GM12892 (cell line): ENCODE data around the gene GALNT18.

Experiments
- POLR2A ChIP-seq: IDR thresholded peaks from 2 replicates; pipeline ENCODE4 v1.6.1; 2011; ENCODE audit warnings: low read depth, low read length, control low read depth
- POLR2AphosphoS5 ChIP-seq: IDR thresholded peaks from 2 replicates; pipeline ENCODE4 v1.6.1; 2011; ENCODE audit warnings: low read depth, low read length, control low read depth
- TAF1 ChIP-seq: IDR thresholded peaks from 2 replicates; pipeline ENCODE4 v1.6.1; 2011; ENCODE audit warnings: low read depth, mild to moderate bottlenecking, control low read depth, low read length, borderline replicate concordance

DNA sequence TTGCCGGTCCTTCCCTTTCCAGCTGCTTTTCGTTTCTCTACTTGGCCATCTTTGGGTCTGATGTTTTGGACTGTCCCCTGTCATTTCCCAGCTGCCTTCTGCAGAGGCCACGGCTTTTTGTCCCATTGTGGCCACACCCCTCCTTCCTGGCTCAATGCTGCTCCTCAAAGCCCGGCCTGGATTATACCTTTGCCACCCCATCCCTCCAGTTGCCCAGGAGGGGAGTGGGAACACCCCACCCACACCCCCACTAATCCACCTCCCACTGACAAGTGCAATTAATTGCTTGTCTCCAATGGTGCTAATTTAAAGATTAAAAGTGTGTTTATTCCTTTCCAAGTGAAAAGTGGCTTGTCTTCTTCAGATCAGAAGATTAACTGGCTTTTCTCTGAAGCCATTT, 234.6 kb downstream of the GALNT18 start:
- TF ChIP-seq POLR2AphosphoS5 (no peak), POLR2A (no peak), TAF1 (no peak)
